ENCODE results near the gene PDE7B. TPM values are rescaled to one million over a fixed set of nuclear protein-coding genes. Genes with fewer than 3 reads are reported as not detected.

The PDE7B gene
- polyA plus RNA-seq, 3 donors from 2014 or later = 0.14 TPM; not detected in 2

- Mint-ChIP-seq H3K27ac (no peak overlapping the region), H3K36me3 (no peaks in the 10 kb centered on the region), H3K4me1 (no peaks in the 10 kb centered on the region), H3K4me3 (no peak overlapping the region), H3K27me3 (ENCODE audit: low read depth in 3 of 3) (peaks cover 0 to 3% (median 2%) of the 10 kb centered on the region in 3 donors), H3K9me3 (peaks cover 0 to 2% (median 0%) of the 10 kb centered on the region in 6 donors)
- no peak for DNase-seq
These were observed 121.1 kb downstream of the PDE7B start for GRCh38 chr6:135972586-135972985.

DNA sequence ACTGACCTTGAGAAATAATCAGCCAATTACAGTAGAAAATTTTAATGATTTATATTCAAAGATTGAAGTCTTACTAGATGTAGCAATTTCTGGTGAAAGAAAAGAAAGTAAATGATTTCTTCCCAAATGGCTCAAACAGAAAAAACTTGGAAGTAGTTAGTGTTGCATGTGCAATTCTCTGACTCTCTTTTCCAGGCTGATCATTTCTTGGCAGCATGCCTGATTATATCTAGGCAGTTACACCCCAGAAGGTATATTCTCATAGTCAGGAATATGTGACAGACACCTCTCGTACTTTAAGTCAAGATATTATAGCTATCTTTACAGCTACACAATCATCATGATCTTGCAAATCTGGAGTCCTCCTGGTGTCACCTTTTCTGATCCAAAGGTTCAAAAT, 122.9 kb downstream of the PDE7B start:
- no peaks in the 10 kb centered on the region for H3K36me3 Mint-ChIP-seq
- H3K27me3 Mint-ChIP-seq (ENCODE audit: low read depth in 3 of 3) = peaks cover 0 to 2% (median 0%) of the 10 kb centered on the region in 3 donors
- H3K27ac Mint-ChIP-seq = no peak overlapping the region
- no peak for DNase-seq
- H3K9me3 Mint-ChIP-seq = peaks cover 0 to 2% (median 0%) of the 10 kb centered on the region in 6 donors
- H3K4me1 Mint-ChIP-seq = no peaks in the 10 kb centered on the region
- H3K4me3 Mint-ChIP-seq = no peak overlapping the region

DNA sequence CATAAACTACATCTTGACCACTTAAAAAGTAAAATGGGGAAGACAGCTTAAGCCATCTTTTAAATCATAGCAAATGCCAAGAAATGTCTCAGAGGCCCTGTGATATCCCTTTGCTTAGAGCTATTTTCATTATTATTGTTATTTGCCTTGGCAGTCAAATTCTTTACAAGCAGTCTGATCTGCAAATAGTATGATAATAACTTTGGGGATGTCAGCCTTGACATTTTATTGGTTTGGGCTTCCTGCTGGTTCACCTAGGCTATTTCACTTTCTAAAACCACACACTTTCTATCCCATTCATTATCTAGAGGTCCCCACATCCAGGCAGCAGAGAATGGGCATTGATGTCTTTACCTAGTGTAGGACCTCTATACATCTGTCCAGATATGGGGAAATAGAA, 125.1 kb downstream of the PDE7B start:
- no peak for DNase-seq
- peaks cover 0 to 1% (median 0%) of the 10 kb centered on the region in 3 donors for H3K27me3 Mint-ChIP-seq (ENCODE audit: low read depth in 3 of 3)
- peaks cover 0 to 2% (median 0%) of the 10 kb centered on the region in 6 donors for H3K9me3 Mint-ChIP-seq
- H3K36me3 Mint-ChIP-seq = no peaks in the 10 kb centered on the region
- H3K27ac Mint-ChIP-seq = no peak overlapping the region
- no peaks in the 10 kb centered on the region for H3K4me1 Mint-ChIP-seq
- H3K4me3 Mint-ChIP-seq = no peak overlapping the region

GRCh38 chr6:135983093-135983492, 131.6 kb downstream of the PDE7B start:
- Mint-ChIP-seq H3K4me3 (no peak overlapping the region), H3K27me3 (ENCODE audit: low read depth in 3 of 3) (peaks cover 1 to 5% (median 2%) of the 10 kb centered on the region in 3 donors), H3K4me1 (no peaks in the 10 kb centered on the region), H3K27ac (no peak overlapping the region), H3K36me3 (no peaks in the 10 kb centered on the region), H3K9me3 (peaks cover 0 to 2% (median 0%) of the 10 kb centered on the region in 6 donors)
- DNase-seq = no peak

DNA sequence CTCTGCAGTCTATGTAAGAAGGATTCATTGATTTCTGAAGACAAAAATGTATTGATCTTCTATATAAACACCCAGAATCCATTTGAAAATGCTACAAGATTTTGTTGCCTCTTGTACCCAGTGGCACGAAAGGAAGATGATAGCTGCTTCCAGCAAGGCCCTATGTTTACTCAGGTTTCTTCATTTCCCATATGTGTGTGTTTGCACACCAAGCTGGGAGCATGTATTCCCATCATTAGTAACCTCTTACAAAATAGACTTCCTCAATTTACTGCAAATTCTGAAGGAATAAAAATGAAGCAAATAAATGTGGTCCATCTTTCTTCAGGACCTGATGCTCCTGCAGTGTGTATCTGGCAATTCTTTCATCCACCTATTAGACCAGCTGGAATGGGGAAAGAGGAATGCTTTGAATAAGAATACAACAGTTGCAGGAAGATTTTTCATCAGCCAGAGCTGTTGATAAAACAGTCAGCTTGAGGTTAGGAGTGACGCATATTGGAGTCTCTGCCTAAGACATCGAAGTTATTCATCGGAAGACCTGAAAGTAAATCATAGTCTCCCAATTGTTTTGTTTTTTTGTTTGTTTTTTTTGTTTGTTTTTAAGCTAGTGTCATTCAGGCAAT, 132.3 kb downstream of the PDE7B start:
- Mint-ChIP-seq H3K4me3 (no peak overlapping the region), H3K36me3 (no peaks in the 10 kb centered on the region)

DNA sequence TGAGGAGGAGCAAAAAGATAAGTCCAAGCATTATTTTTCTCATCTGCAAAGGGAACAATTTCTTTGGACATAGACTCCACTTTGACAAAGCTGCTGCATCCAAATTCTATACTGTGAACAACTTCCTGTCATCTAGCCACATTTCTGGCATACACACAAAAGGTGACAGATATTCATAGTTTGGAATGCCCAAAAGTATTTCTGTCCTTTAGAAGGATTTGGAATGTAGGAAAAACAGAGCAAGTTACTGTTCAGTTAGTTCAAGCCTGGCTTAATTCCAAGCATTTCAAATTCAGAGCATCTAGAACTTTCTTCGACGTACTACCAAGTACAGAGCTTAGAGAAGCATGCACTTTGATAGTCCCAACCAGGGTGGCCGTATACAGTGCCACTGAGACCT, 134.0 kb downstream of the PDE7B start:
- no peak for DNase-seq
- Mint-ChIP-seq H3K27ac (no peak overlapping the region), H3K27me3 (ENCODE audit: low read depth in 3 of 3) (peaks cover 0 to 5% (median 2%) of the 10 kb centered on the region in 3 donors), H3K9me3 (peaks cover 0 to 4% (median 0%) of the 10 kb centered on the region in 6 donors), H3K4me1 (no peaks in the 10 kb centered on the region), H3K36me3 (no peaks in the 10 kb centered on the region), H3K4me3 (no peak overlapping the region)

More for the DNA sequence above, 132.3 kb downstream of the PDE7B start:
- Mint-ChIP-seq H3K4me1 (no peaks in the 10 kb centered on the region), H3K27ac (no peak overlapping the region), H3K27me3 (ENCODE audit: low read depth in 3 of 3) (peaks cover 1 to 5% (median 2%) of the 10 kb centered on the region in 3 donors), H3K9me3 (peaks cover 0 to 2% (median 0%) of the 10 kb centered on the region in 6 donors)
- DNase-seq = no peak

GRCh38 chr6:135987226-135987625, 135.7 kb downstream of the PDE7B start:
- no peak for DNase-seq
- no peaks in the 10 kb centered on the region for H3K36me3 Mint-ChIP-seq
- no peak overlapping the region for H3K4me3 Mint-ChIP-seq
- H3K27ac Mint-ChIP-seq = no peak overlapping the region
- peaks cover 0 to 4% (median 2%) of the 10 kb centered on the region in 3 donors for H3K27me3 Mint-ChIP-seq (ENCODE audit: low read depth in 3 of 3)
- H3K4me1 Mint-ChIP-seq = no peaks in the 10 kb centered on the region
- peaks cover 0 to 3% (median 0%) of the 10 kb centered on the region in 6 donors for H3K9me3 Mint-ChIP-seq

- Mint-ChIP-seq H3K36me3 (no peaks in the 10 kb centered on the region), H3K27me3 (ENCODE audit: low read depth in 3 of 3) (peaks cover 0 to 10% (median 0%) of the 10 kb centered on the region in 3 donors), H3K9me3 (peaks cover 0 to 2% (median 0%) of the 10 kb centered on the region in 6 donors), H3K4me3 (no peak overlapping the region), H3K4me1 (no peaks in the 10 kb centered on the region), H3K27ac (no peak overlapping the region)
- DNase-seq = no peak
These were observed 138.9 kb downstream of the PDE7B start for GRCh38 chr6:135990439-135990838.

DNA sequence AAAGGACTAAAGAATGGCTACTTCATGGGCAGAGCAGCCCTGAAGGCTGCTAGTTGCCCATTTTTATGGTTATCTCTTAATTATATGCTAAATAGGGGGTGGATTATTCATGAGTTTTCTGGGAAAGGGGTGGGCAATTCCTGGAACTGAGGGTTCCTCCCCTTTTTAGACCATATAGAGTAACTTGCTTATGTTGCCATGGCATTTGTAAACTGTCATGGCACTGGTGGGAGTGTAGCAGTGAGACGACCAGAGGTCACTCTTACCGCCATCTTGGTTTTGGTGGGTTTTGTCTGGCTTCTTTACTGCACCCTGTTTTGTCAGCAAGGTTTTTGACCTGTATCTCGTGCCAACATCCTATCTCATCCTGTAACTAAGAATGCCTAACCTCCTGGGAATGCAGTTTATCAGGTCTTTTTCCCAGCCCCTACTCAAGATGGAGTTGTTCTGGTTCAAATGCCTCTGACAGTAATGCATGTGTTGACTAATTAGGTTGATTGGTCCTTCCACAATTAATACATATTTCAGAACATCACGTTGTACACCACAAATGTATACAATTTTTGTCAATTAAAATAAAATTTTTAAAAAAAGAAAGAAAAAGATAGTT, 139.5 kb downstream of the PDE7B start:
- Mint-ChIP-seq H3K27ac (no peak overlapping the region), H3K36me3 (no peaks in the 10 kb centered on the region), H3K4me3 (no peak overlapping the region), H3K27me3 (ENCODE audit: low read depth in 3 of 3) (peaks cover 0 to 10% (median 0%) of the 10 kb centered on the region in 3 donors), H3K9me3 (peaks cover 0 to 2% (median 0%) of the 10 kb centered on the region in 6 donors), H3K4me1 (no peaks in the 10 kb centered on the region)
- no peak for DNase-seq

GRCh38 chr6:135992739-135993138, 141.2 kb downstream of the PDE7B start:
- Mint-ChIP-seq H3K4me3 (no peak overlapping the region), H3K27ac (no peak overlapping the region), H3K9me3 (peaks cover 0 to 2% (median 0%) of the 10 kb centered on the region in 6 donors), H3K36me3 (no peaks in the 10 kb centered on the region), H3K27me3 (ENCODE audit: low read depth in 3 of 3) (peaks cover 0 to 7% (median 0%) of the 10 kb centered on the region in 3 donors), H3K4me1 (no peaks in the 10 kb centered on the region)
- DNase-seq = no peak

- Mint-ChIP-seq H3K27ac (no peak overlapping the region), H3K4me1 (no peaks in the 10 kb centered on the region), H3K27me3 (ENCODE audit: low read depth in 3 of 3) (peaks cover 0 to 7% (median 0%) of the 10 kb centered on the region in 3 donors), H3K4me3 (no peak overlapping the region), H3K9me3 (peaks cover 0 to 2% (median 0%) of the 10 kb centered on the region in 6 donors), H3K36me3 (no peaks in the 10 kb centered on the region)
- DNase-seq = no peak
These were observed 141.9 kb downstream of the PDE7B start for GRCh38 chr6:135993361-135993760.

DNA sequence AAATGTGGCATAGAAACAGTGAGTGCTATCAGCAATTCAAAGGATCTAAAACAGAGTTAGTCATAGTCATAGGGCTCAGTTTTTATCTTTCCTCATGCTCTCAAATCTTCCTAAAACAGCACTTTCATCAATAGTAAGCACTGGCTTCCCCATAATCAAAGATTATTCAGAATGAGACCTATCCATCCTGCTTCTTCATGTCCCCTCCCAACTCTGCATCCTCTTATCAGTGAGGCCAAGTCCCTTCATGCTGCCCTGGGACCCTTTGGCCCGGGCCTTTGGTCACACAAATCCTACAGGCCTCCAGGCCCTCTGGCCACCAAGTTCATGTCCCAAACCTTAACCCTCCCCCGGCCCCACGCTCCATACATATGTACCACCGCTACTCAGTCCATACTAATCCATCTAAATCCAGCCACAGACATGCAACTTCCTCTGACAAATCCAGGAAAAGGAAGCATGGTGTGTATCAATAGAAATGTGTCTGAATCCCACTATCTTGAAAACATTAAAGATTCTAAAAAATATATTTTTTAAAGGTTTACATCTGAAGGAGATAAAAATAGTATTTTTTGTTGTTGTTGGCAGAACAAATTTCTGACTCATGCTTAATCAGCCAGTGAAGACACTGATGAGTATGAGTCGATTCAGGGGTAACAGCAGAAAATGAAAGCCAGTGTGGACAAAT, 143.5 kb downstream of the PDE7B start:
- Mint-ChIP-seq H3K36me3 (no peaks in the 10 kb centered on the region), H3K4me3 (no peak overlapping the region), H3K27me3 (ENCODE audit: low read depth in 3 of 3) (peaks cover 0 to 7% (median 4%) of the 10 kb centered on the region in 3 donors), H3K9me3 (no peaks in the 10 kb centered on the region), H3K27ac (no peak overlapping the region), H3K4me1 (no peaks in the 10 kb centered on the region)
- DNase-seq = no peak

GRCh38 chr6:135995545-135995898, 144.0 kb downstream of the PDE7B start:
- H3K27ac Mint-ChIP-seq = no peak overlapping the region
- H3K4me3 Mint-ChIP-seq = no peak overlapping the region
- H3K36me3 Mint-ChIP-seq = no peaks in the 10 kb centered on the region
- no peaks in the 10 kb centered on the region for H3K4me1 Mint-ChIP-seq
- H3K27me3 Mint-ChIP-seq (ENCODE audit: low read depth in 3 of 3) = peaks cover 0 to 7% (median 4%) of the 10 kb centered on the region in 3 donors
- H3K9me3 Mint-ChIP-seq = no peaks in the 10 kb centered on the region
- no peak for DNase-seq

DNA sequence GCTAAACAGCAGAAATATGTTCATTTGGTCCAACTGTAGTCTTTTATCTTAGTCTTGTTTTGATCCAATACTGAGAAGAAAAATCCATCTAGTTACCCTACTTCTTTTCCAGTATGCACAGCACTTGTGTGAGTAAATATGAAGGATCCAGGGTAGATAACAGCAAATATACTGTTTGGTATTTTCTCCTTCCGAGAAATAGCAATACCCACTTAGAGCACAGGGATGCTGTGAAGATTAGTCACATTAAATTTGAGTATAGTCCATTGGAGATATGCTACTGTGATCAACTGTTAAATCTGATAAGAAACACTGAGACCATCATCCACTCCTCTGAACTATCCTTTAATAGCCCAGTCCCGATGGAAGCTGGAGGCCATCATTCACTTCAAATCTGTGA, 145.2 kb downstream of the PDE7B start:
- H3K27me3 Mint-ChIP-seq (ENCODE audit: low read depth in 3 of 3) = peaks cover 0 to 7% (median 4%) of the 10 kb centered on the region in 3 donors
- no peaks in the 10 kb centered on the region for H3K9me3 Mint-ChIP-seq
- no peak overlapping the region for H3K4me3 Mint-ChIP-seq
- no peaks in the 10 kb centered on the region for H3K4me1 Mint-ChIP-seq
- no peaks in the 10 kb centered on the region for H3K36me3 Mint-ChIP-seq
- H3K27ac Mint-ChIP-seq = no peak overlapping the region
- DNase-seq = no peak

Data from immature natural killer cell (primary cell).